Adrenal gland (tissue), 12 donors: ENCODE data around the gene FOXN3. TPM values are rescaled to one million over a fixed set of nuclear protein-coding genes. Genes with fewer than 3 reads are reported as not detected.
"Not testable (repeated sequence)": the region's sequence is repeated elsewhere in the genome, so short reads cannot be mapped to it uniquely, and the experiment has no call there.

Source experiments
- DNase-seq, 7 donors: peaks; one replicate each; pipeline ENCODE4 v3.0.0-alpha.2; 2019 to 2020
- H3K27ac ChIP-seq, 5 donors: fragments of 200-600 bp; sonication (generic) in 4 of 5; 1 replicate in 3 of 5; 2 replicates in 2 of 5; pipeline versions ENCODE4 v1.5.1 to v1.8.0; 2016 to 2020; ENCODE audit warnings: mild to moderate bottlenecking in 1 of 5
- H3K27me3 ChIP-seq: fragments of 200-600 bp; 2 replicates; pipeline ENCODE4 v1.8.0; 2021
- H3K36me3 ChIP-seq, 2 donors: fragments of 200-600 bp; replicated peaks in 1 of 2; 1 replicate in 1 of 2; 2 replicates in 1 of 2; pipeline versions ENCODE4 v1.5.1 to v1.8.0; 2018 to 2022
- H3K4me1 ChIP-seq, 2 donors: fragments of 200-600 bp; replicated peaks in 1 of 2; 1 replicate in 1 of 2; 2 replicates in 1 of 2; pipeline versions ENCODE4 v1.5.1 to v1.8.0; 2018 to 2021
- H3K4me3 ChIP-seq, 4 donors: fragments of 200-600 bp; sonication (generic) in 3 of 4; one replicate each; pipeline ENCODE4 v1.5.1; 2016 to 2018
- H3K9me3 ChIP-seq, 3 donors: fragments of 200-600 bp; sonication (generic) in 1 of 3; replicated peaks in 1 of 3; 1 replicate in 2 of 3; 2 replicates in 1 of 3; pipeline versions ENCODE4 v1.5.1 to v1.8.0; 2016 to 2021
- POLR2A ChIP-seq, 2 donors: fragments of 450-650 bp; IDR thresholded peaks; one replicate each; pipeline ENCODE4 v1.6.1; 2017; ENCODE audit warnings: antibody characterized with exemption in 2 of 2, mild to moderate bottlenecking in 2 of 2, moderate library complexity in 1 of 2
- WGBS, 4 donors: extraction: QIAGEN DNeasy Blood & Tissue Kit in 2 of 4; methylation state at CpG; one replicate each; pipeline versions ENCODE4 v1.1.5 to v1.1.7; 2013 to 2017; 5-methylcytosine and 5-hydroxymethylcytosine counted together
- intact Hi-C, 2 donors: fragments of 100-400 bp; cut with DNase I; formaldehyde crosslinking; loops; one replicate each; pipeline versions ENCODE4 v1.14.1 to v1.15.0; 2022 to 2023
- polyA plus RNA-seq, 3 donors: library from polyadenylated mRNA; stranded (reverse); fragments of 200-250 nt in 2 of 3; fragments of 350-450 nt in 1 of 3; fragmentation: Illumina TruSeq in 1 of 3; extraction: RNeasy Lipid Tissue Mini Kit (QIAGEN cat#74804) in 1 of 3; gene quantifications; one replicate each; pipeline ENCODE4 v1.2.3, GENCODE V29; 2013 to 2014
- total RNA-seq, 9 donors: library from RNA; depleted of rRNA in 4 of 9; stranded (reverse); fragments of >200 nt in 4 of 9; fragments of 120-200 nt in 1 of 9; fragmentation: NEBNext Ultra II Directional in 1 of 9; extraction: Animal tissue kit (Norgen Biotek cat#: 25700) in 1 of 9; gene quantifications; one replicate each; pipeline versions ENCODE4 v1.1.0 to v1.2.4, GENCODE V29; 2013 to 2023
- TF ChIP-seq, protein P1 (sequence below), 6 experiments: fragments of 450-650 bp in 4 of 6; fragments of 200-600 bp in 2 of 6; sonication (generic) in 1 of 6; IDR thresholded peaks; 1 replicate in 5 of 6; 2 replicates in 1 of 6; pipeline versions ENCODE4 v1.5.1 to v1.8.0; 2016 to 2021; ENCODE audit warnings: antibody characterized with exemption in 6 of 6, mild to moderate bottlenecking in 2 of 6, moderate library complexity in 1 of 6
- donor health status: healthy with polysubstance abuse.
- donor health status: Bipolar disorder and iron deficiency.
- donor health status: DM: yes; HTN: yes; CAD: no.
- donor health status: DM: no; HTN: no; CAD: no.
- donor health status: DM: no; HTN: no; CAD: no.
- donor health status: DM: yes; HTN: yes; CAD: no.

The FOXN3 gene
- total and polyA plus RNA-seq, 12 donors: 10.7 to 131 (median 96.8) TPM

DNA sequence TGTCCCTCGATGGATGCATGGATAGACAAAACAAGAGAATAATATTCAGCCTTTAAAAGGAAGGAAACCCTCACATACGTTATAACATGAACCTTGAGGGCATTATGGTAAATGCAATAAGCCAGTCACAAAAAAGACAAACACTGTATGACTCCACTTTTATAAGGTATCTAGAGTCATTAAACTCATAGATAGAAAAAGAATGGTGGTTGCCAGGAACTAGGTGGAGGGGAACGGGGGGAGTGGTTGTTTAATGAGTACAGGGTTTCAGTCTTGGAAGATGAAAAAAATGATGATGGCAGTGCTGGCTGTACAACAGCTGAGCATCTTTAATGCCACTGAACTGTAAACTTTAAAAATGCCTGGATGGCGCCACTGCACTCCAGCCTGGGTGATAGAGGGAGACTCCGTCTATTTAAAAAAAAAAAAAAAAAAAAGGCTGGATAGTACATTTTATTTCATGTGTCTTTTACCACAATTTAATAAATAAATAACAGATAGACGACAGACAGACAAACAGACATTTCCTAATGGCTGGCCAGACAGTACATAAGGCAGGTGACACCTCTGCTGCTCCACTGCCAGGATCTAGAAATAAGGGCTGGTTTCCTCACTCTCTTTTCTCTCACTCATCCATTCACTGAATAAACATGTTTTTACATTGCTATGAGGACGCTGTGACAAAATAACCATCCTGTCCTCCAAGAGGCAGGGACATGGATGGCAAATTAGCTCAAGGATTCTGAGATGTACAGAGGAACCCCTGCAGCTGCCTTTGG is 118.8 kb downstream of the FOXN3 start:
- TF ChIP-seq POLR2A (IDR thresholded peaks at IDR 0.05): no peak
- TF ChIP-seq, protein P1, sequence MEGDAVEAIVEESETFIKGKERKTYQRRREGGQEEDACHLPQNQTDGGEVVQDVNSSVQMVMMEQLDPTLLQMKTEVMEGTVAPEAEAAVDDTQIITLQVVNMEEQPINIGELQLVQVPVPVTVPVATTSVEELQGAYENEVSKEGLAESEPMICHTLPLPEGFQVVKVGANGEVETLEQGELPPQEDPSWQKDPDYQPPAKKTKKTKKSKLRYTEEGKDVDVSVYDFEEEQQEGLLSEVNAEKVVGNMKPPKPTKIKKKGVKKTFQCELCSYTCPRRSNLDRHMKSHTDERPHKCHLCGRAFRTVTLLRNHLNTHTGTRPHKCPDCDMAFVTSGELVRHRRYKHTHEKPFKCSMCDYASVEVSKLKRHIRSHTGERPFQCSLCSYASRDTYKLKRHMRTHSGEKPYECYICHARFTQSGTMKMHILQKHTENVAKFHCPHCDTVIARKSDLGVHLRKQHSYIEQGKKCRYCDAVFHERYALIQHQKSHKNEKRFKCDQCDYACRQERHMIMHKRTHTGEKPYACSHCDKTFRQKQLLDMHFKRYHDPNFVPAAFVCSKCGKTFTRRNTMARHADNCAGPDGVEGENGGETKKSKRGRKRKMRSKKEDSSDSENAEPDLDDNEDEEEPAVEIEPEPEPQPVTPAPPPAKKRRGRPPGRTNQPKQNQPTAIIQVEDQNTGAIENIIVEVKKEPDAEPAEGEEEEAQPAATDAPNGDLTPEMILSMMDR (IDR thresholded peaks at IDR 0.05): no peak
- intact Hi-C loops: no loop called here
- DNase-seq: no peak
- H3K27me3 ChIP-seq: no peaks in the 10 kb centered on the region
- no peaks in the 10 kb centered on the region for H3K9me3 ChIP-seq
- 93 to 96% (median 94%) methylated on average over 7 of the region's 7 CpGs for WGBS, 4 donors
- no peaks in the 10 kb centered on the region for H3K36me3 ChIP-seq
- H3K27ac ChIP-seq: no peak overlapping the region
- H3K4me1 ChIP-seq: peaks cover 4 to 18% of the 10 kb centered on the region in 2 donors
- H3K4me3 ChIP-seq: no peak overlapping the region

DNA sequence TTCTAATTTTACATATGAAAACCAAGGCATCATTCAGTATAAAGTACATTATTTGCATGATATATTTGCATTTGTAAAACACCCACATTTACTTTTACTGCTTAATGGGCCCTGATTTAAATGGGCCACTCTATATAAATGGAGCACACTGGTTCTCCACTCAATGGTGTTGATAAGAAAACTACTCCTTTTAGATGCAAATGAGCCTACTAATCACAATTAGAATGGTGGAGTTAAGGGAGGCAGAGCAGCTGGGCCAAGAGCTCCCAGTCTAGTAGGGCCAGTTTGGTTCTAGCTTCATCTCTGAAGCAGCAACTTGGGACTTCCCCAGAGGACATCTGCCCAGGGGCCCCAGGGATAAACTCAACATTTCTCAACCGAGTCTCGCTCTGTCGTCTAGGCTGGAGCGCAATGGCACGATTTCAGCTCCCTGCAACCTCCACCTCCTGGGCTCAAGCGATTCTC is 120.7 kb downstream of the FOXN3 start:
- TF ChIP-seq POLR2A (IDR thresholded peaks at IDR 0.05): no peak
- TF ChIP-seq, protein P1 (IDR thresholded peaks at IDR 0.05): no peak
- Histone ChIP-seq H3K27ac (no peak overlapping the region), H3K27me3 (no peaks in the 10 kb centered on the region), H3K36me3 (no peaks in the 10 kb centered on the region), H3K4me1 (peaks cover 9 to 22% of the 10 kb centered on the region in 2 donors), H3K9me3 (no peaks in the 10 kb centered on the region), H3K4me3 (no peak overlapping the region)
- intact Hi-C loops: no loop called here
- 91 to 98% (median 96%) methylated on average over 6 of the region's 6 CpGs for WGBS, 4 donors
- DNase-seq: no peak

DNA sequence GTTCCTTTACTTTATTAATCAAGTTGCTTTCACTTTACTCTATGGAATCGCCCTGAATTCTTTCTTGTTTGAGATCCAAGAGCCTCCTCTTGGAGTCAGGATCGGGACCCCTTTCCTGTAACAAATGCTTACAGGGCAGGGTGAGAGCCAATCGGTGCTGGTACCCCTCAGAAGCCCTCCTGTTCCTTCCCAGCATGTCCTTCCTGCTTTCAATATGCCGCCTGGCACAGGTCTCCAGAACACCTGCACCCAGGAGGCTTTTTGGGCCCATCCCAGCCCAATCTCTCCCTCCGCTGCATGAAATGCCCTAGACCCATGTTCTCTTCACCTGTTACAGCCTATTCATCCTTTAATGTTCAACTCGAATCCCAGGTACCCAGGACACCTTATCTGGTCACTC is 122.2 kb downstream of the FOXN3 start:
- Histone ChIP-seq H3K36me3 (no peaks in the 10 kb centered on the region), H3K9me3 (no peaks in the 10 kb centered on the region), H3K4me3 (no peak overlapping the region), H3K27ac (no peak overlapping the region), H3K27me3 (no peaks in the 10 kb centered on the region), H3K4me1 (peaks cover 9 to 27% of the 10 kb centered on the region in 2 donors)
- intact Hi-C loops: no loop called here
- 87 to 97% (median 92%) methylated on average over 6 of the region's 6 CpGs for WGBS, 4 donors
- TF ChIP-seq, protein P1 (IDR thresholded peaks at IDR 0.05): no peak
- TF ChIP-seq POLR2A (IDR thresholded peaks at IDR 0.05): no peak
- DNase-seq: no peak

DNA sequence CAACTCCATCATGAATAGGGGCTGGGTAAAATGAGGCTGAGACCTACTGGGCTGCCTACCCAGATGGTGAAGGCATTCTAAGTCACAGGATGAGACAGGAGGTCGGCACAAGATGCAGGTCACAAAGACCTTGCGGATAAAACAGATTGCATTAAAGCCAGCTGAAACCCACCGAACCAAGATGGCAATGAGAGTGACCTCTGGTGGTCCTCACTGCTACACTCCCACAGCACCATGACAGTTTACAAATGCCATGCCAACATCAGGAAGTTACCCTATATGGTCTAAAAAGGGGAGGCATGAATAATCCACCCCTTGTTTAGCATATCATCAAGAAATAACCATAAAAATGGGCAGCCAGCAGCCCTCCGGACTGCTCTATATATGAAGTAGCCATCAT is 122.6 kb downstream of the FOXN3 start:
- WGBS, 4 donors: 83 to 93% (median 92%) methylated on average over 4 of the region's 4 CpGs
- H3K4me3 ChIP-seq, H3K27me3 ChIP-seq, intact Hi-C loops, H3K36me3 ChIP-seq, H3K27ac ChIP-seq, H3K9me3 ChIP-seq, DNase-seq: not testable (repeated sequence)
- H3K4me1 ChIP-seq: peaks cover 9 to 27% of the 10 kb centered on the region in 2 donors

DNA sequence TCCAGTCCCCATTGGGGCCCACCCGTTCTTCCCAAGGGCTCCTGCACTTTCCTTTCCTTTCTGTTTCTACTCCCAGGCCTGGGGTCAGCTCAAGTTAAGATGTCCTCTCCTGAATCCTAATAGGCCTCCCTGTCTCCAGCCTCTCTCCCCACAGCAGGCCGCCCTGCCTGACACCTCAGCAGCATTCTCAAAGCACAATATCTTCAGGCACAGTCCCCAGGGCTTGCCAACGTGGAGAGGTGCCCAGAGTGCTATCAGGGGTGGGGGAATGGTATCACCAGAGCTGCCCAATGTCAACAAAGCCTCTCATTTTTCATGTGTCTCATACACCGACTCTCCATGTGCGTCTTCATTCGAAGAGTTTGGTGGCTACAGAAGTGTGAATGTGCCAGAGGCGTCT is 123.0 kb downstream of the FOXN3 start:
- no peaks in the 10 kb centered on the region for H3K9me3 ChIP-seq
- H3K4me1 ChIP-seq: peaks cover 9 to 27% of the 10 kb centered on the region in 2 donors
- WGBS, 4 donors: 69 to 84% (median 78%) methylated on average over 7 of the region's 7 CpGs
- TF ChIP-seq, protein P1 (IDR thresholded peaks at IDR 0.05): no peak
- TF ChIP-seq POLR2A (IDR thresholded peaks at IDR 0.05): no peak
- no peaks in the 10 kb centered on the region for H3K27me3 ChIP-seq
- DNase-seq: peak in 2 of 7 donors; percentile 30 to 38
- H3K36me3 ChIP-seq: no peaks in the 10 kb centered on the region
- H3K4me3 ChIP-seq: no peak overlapping the region
- intact Hi-C loops: no loop called here
- no peak overlapping the region for H3K27ac ChIP-seq
